Measurements from ENCODE around the gene DYNLT4.
"Not testable (repeated sequence)": the region's sequence is repeated elsewhere in the genome, so short reads cannot be mapped to it uniquely, and the experiment has no call there.

The DYNLT4 gene

GRCh38 chr1:44788120-44788860, 18.9 kb downstream of the DYNLT4 start, which contains the start of gene BEST4:
Gene BEST4, minus strand, starts transcription at chr1:44788170. Its CDS starts 465 bp downstream, at chr1:44787705.
- no peak for DNase-seq (ENCODE audit: low spot score)

GRCh38 chr1:44787506-44787905, 19.6 kb downstream of the DYNLT4 start:
- DNase-seq (ENCODE audit: low spot score), result no peak

- no peak for DNase-seq (ENCODE audit: low spot score)
Observed at GRCh38 chr1:44786841-44787426, 20.2 kb downstream of the DYNLT4 start.

- peak; percentile 82 for DNase-seq (ENCODE audit: low spot score)
Observed at GRCh38 chr1:44786138-44786840, 20.9 kb downstream of the DYNLT4 start.

- DNase-seq (ENCODE audit: low spot score), result no peak
Observed at GRCh38 chr1:44785501-44786137, 21.5 kb downstream of the DYNLT4 start.

- no peak for DNase-seq (ENCODE audit: low spot score)
Observed at GRCh38 chr1:44785029-44785380, 22.1 kb downstream of the DYNLT4 start.

GRCh38 chr1:44784094-44785028, 22.8 kb downstream of the DYNLT4 start:
- DNase-seq (ENCODE audit: low spot score), result no peak

GRCh38 chr1:44783697-44784093, 23.5 kb downstream of the DYNLT4 start:
- no peak for DNase-seq (ENCODE audit: low spot score)

- no peak for DNase-seq (ENCODE audit: low spot score)
Observed at GRCh38 chr1:44780583-44781121, 26.5 kb downstream of the DYNLT4 start.

GRCh38 chr1:44778705-44779576, 28.2 kb downstream of the DYNLT4 start:
- DNase-seq (ENCODE audit: low spot score), result no peak

- DNase-seq (ENCODE audit: low spot score), result no peak
Observed at GRCh38 chr1:44777969-44778635, 29.0 kb downstream of the DYNLT4 start.

- no peak for DNase-seq (ENCODE audit: low spot score)
Observed at GRCh38 chr1:44777547-44777946, 29.6 kb downstream of the DYNLT4 start.

GRCh38 chr1:44776730-44777068, 30.5 kb downstream of the DYNLT4 start:
- DNase-seq (ENCODE audit: low spot score), result no peak

GRCh38 chr1:44775930-44776729, 31.0 kb downstream of the DYNLT4 start:
- DNase-seq (ENCODE audit: low spot score), result no peak

- peak; percentile 92 for DNase-seq (ENCODE audit: low spot score)
Observed at GRCh38 chr1:44775078-44775929, 31.8 kb downstream of the DYNLT4 start, which contains the start of gene RPS8. Gene RPS8, plus strand, starts transcription at chr1:44775540. Its CDS starts 57 bp downstream, at chr1:44775597.

GRCh38 chr1:44766421-44766820, 40.7 kb downstream of the DYNLT4 start:
- DNase-seq (ENCODE audit: low spot score), result not testable (repeated sequence)

GRCh38 chr1:44760876-44761275, 46.3 kb downstream of the DYNLT4 start:
- DNase-seq (ENCODE audit: low spot score), result no peak

GRCh38 chr1:44759077-44759476, 48.1 kb downstream of the DYNLT4 start:
- DNase-seq (ENCODE audit: low spot score), result no peak

Data from left forelimb (tissue), 1 donor.